Trophoblast cell (in vitro differentiated cells and primary cell): Measurements from ENCODE around the gene CLCN7.

Experiments
- DNase-seq, 2 donors: peaks; one replicate each; pipeline ENCODE4 v3.0.0-alpha.2; 2016
- H2AFZ ChIP-seq: 2 replicates; pipeline ENCODE4 v1.6.1; 2013; ENCODE audit warnings: low read length, moderate library complexity, mild to moderate bottlenecking; ENCODE audit not compliant: insufficient read depth, poor library complexity
- H2AK5ac ChIP-seq: 2 replicates; pipeline ENCODE4 v1.6.1; 2013; ENCODE audit warnings: mild to moderate bottlenecking, low read length
- H2BK120ac ChIP-seq: 2 replicates; pipeline ENCODE4 v1.6.1; 2013; ENCODE audit warnings: low read length, mild to moderate bottlenecking, moderate library complexity; ENCODE audit not compliant: insufficient read depth, poor library complexity
- H2BK12ac ChIP-seq: 2 replicates; pipeline ENCODE4 v1.6.1; 2013; ENCODE audit warnings: mild to moderate bottlenecking, low read length, moderate library complexity
- H2BK5ac ChIP-seq: 2 replicates; pipeline ENCODE4 v1.6.1; 2013; ENCODE audit warnings: low read length, low read depth, moderate library complexity, mild to moderate bottlenecking; ENCODE audit not compliant: poor library complexity
- H3K14ac ChIP-seq: 2 replicates; pipeline ENCODE4 v1.6.1; 2013; ENCODE audit warnings: mild to moderate bottlenecking, low read length
- H3K18ac ChIP-seq: 2 replicates; pipeline ENCODE4 v1.6.1; 2013; ENCODE audit warnings: mild to moderate bottlenecking, low read length
- H3K23ac ChIP-seq: 2 replicates; pipeline ENCODE4 v1.6.1; 2013; ENCODE audit warnings: low read length
- H3K27ac ChIP-seq: 2 replicates; pipeline ENCODE4 v1.5.1; 2013; ENCODE audit warnings: low read depth, mild to moderate bottlenecking, inconsistent platforms, low read length, moderate library complexity
- H3K27me3 ChIP-seq: 2 replicates; pipeline ENCODE4 v1.6.1; 2013; ENCODE audit warnings: inconsistent platforms, mild to moderate bottlenecking, low read length, moderate library complexity; ENCODE audit not compliant: insufficient read depth
- H3K36me3 ChIP-seq, 2 experiments: 1 replicate in 1 of 2; 2 replicates in 1 of 2; pipeline ENCODE4 v1.6.1; 2013; ENCODE audit warnings: low read length in 2 of 2, mild to moderate bottlenecking in 2 of 2, moderate library complexity in 1 of 2; ENCODE audit not compliant: insufficient read depth in 2 of 2, control insufficient read depth in 1 of 2
- H3K4ac ChIP-seq: 2 replicates; pipeline ENCODE4 v1.6.1; 2013; ENCODE audit warnings: low read depth, mild to moderate bottlenecking, low read length, moderate library complexity
- H3K4me1 ChIP-seq, 2 experiments: 1 replicate in 1 of 2; 2 replicates in 1 of 2; pipeline ENCODE4 v1.6.1; 2013; ENCODE audit warnings: low read length in 2 of 2, mild to moderate bottlenecking in 2 of 2, moderate library complexity in 1 of 2; ENCODE audit not compliant: insufficient read depth in 2 of 2, control insufficient read depth in 1 of 2
- H3K4me2 ChIP-seq: 2 replicates; pipeline ENCODE4 v1.6.1; 2013; ENCODE audit warnings: inconsistent platforms, mild to moderate bottlenecking, low read length, moderate library complexity
- H3K4me3 ChIP-seq: 2 replicates; pipeline ENCODE4 v1.5.1; 2013; ENCODE audit warnings: mild to moderate bottlenecking, low read depth, low read length, inconsistent platforms
- H3K79me1 ChIP-seq: one replicate; pipeline ENCODE4 v1.6.1; 2013; ENCODE audit warnings: low read length
- H3K79me2 ChIP-seq: 2 replicates; pipeline ENCODE4 v1.6.1; 2013; ENCODE audit warnings: low read length, mild to moderate bottlenecking; ENCODE audit not compliant: control insufficient read depth, insufficient read depth, poor library complexity
- H3K9ac ChIP-seq: 2 replicates; pipeline ENCODE4 v1.6.1; 2013; ENCODE audit warnings: mild to moderate bottlenecking, low read length
- H3K9me3 ChIP-seq: 2 replicates; pipeline ENCODE4 v1.6.1; 2013; ENCODE audit warnings: low read depth, mild to moderate bottlenecking, control low read depth, inconsistent platforms, low read length; ENCODE audit not compliant: insufficient read depth
- H4K12ac ChIP-seq: 2 replicates; pipeline ENCODE4 v1.6.1; 2013; ENCODE audit warnings: low read depth, mild to moderate bottlenecking, low read length, moderate library complexity
- H4K8ac ChIP-seq: 2 replicates; pipeline ENCODE4 v1.6.1; 2013; ENCODE audit warnings: low read depth, mild to moderate bottlenecking, low read length, moderate library complexity
- H4K91ac ChIP-seq: one replicate; pipeline ENCODE4 v1.6.1; 2013; ENCODE audit warnings: low read depth, mild to moderate bottlenecking, low read length, moderate library complexity
- WGBS: extraction: QIAGEN DNeasy Blood & Tissue Kit; methylation state at CpG from one replicate; pipeline ENCODE4 v1.1.7; 2013; ENCODE audit warnings: missing lambda C conversion rate; ENCODE audit not compliant: insufficient read length, insufficient coverage; ENCODE audit errors: extremely low coverage; 5-methylcytosine and 5-hydroxymethylcytosine counted together

Gene CLCN7

DNA sequence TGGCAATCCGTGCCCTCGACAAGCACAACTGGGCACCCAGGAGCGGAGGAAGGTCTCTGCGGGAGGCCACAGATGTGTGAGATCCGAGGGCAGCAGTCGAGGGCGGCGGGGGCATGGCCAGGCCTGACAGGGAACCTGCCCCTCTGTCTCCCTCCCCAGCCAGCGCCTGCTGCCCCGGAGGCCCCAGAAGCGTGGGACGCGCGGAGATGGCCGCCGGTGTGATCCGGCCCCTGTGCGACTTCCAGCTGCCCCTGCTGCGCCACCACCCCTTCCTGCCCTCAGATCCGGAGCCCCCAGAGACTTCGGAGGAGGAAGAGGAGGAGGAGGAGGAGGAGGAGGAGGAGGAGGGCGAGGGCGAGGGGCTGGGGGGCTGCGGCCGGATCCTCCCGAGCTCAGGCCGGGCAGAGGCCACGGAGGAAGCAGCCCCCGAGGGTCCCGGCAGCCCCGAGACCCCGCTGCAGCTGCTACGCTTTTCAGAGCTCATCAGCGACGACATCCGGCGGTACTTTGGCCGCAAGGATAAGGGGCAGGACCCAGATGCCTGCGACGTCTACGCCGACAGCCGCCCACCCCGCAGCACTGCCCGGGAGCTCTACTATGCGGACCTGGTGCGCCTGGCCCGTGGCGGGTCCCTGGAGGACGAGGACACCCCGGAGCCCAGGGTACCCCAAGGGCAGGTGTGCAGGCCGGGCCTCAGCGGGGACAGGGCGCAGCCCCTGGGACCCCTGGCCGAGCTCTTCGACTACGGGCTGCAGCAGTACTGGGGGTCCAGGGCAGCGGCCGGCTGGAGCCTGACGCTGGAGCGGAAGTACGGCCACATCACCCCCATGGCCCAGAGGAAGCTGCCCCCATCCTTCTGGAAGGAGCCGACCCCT lies 42.2 kb downstream of the CLCN7 start:
- no CpG with 5 or more reads among the region's 63 CpGs for WGBS
- no peaks in the 10 kb centered on the region for H3K36me3 ChIP-seq

DNA sequence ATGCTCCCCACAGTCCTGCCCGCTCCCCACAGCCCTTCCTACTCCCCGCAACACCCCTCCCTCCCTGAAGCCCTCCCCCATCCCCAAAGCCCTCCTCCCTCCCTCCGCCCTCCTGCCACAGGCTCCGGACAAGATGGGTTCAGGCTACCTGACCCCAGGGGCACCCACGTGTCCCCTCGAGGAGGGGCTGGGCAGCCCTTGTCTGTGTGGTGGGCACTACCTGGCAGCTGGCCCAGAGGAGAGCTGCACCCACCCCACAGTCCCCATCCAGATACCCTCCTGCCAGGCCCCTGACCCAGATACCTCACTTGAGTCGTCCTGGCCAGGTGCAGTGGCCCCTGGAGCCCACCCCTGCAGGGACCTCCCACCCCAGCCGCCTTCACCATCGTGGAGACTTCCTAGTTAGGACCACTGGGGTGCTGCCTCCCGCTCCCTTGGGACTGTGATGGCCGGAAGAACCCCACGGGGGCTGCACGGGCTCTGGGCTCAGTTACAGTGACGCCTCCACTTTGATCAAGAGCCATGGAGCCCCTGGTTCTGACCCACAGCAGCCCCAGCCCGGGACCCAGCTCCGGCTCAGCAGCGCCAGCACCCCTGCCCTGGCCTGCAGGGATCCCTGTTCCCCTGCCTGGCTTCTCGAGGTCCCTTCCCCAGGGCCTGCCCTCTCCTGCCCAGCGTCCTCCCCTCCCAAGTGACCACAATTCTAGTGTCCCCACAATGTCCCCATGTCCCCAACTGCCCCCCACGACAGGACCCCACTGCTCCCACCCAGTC lies 43.1 kb downstream of the CLCN7 start:
- Histone ChIP-seq H3K27me3 (no peaks in the 10 kb centered on the region), H4K91ac (no peak overlapping the region), H3K79me2 (no peaks in the 10 kb centered on the region), H3K4me1 (no peaks in the 10 kb centered on the region), H2AK5ac (no peak overlapping the region), H3K27ac (no peak overlapping the region), H3K14ac (no peak overlapping the region), H3K23ac (no peak overlapping the region), H3K4ac (no peak overlapping the region), H3K18ac (no peak overlapping the region), H4K8ac (no peak overlapping the region), H3K79me1 (no peaks in the 10 kb centered on the region), H4K12ac (no peak overlapping the region), H2AFZ (no peak overlapping the region), H2BK12ac (no peak overlapping the region), H2BK120ac (no peak overlapping the region), H3K9me3 (peaks cover 3% of the 10 kb centered on the region), H3K4me3 (no peak overlapping the region), H3K36me3 (no peaks in the 10 kb centered on the region), H2BK5ac (no peak overlapping the region), H3K4me2 (no peak overlapping the region), H3K9ac (no peak overlapping the region)
- no CpG with 5 or more reads among the region's 20 CpGs for WGBS
- no peak for DNase-seq

More for the DNA sequence above, 42.2 kb downstream of the CLCN7 start:
- no peak overlapping the region for H3K23ac ChIP-seq
- H3K4me2 ChIP-seq: no peak overlapping the region
- H4K91ac ChIP-seq: no peak overlapping the region
- no peaks in the 10 kb centered on the region for H3K4me1 ChIP-seq
- no peak overlapping the region for H2AK5ac ChIP-seq
- no peak overlapping the region for H3K9ac ChIP-seq
- H3K79me1 ChIP-seq: no peaks in the 10 kb centered on the region
- no peak overlapping the region for H3K27ac ChIP-seq
- no peak overlapping the region for H2BK12ac ChIP-seq
- H4K12ac ChIP-seq: no peak overlapping the region
- DNase-seq: no peak
- H3K4me3 ChIP-seq: peak overlapping the region; percentile 2
- no peak overlapping the region for H3K18ac ChIP-seq
- no peak overlapping the region for H3K4ac ChIP-seq
- H4K8ac ChIP-seq: no peak overlapping the region
- H2BK5ac ChIP-seq: no peak overlapping the region
- H2AFZ ChIP-seq: no peak overlapping the region
- no peak overlapping the region for H2BK120ac ChIP-seq
- no peaks in the 10 kb centered on the region for H3K27me3 ChIP-seq
- H3K79me2 ChIP-seq: no peaks in the 10 kb centered on the region
- H3K14ac ChIP-seq: no peak overlapping the region
- H3K9me3 ChIP-seq: peaks cover 4% of the 10 kb centered on the region

- Histone ChIP-seq H4K12ac (no peak within 1 kb of the TSS), H3K27me3 (no peaks in the 10 kb centered on the region), H2AK5ac (no peak within 1 kb of the TSS), H3K79me2 (no peaks in the 10 kb centered on the region), H3K27ac (no peak within 1 kb of the TSS), H3K14ac (no peak within 1 kb of the TSS), H3K18ac (no peak within 1 kb of the TSS), H3K4me3 (no peak within 1 kb of the TSS), H3K4ac (no peak within 1 kb of the TSS), H2AFZ (no peak within 1 kb of the TSS), H3K36me3 (no peaks in the 10 kb centered on the region), H2BK5ac (no peak within 1 kb of the TSS), H2BK12ac (no peak within 1 kb of the TSS), H2BK120ac (no peak within 1 kb of the TSS), H4K91ac (no peak within 1 kb of the TSS), H3K4me2 (no peak within 1 kb of the TSS), H3K79me1 (no peaks in the 10 kb centered on the region), H3K4me1 (no peaks in the 10 kb centered on the region), H4K8ac (no peak within 1 kb of the TSS), H3K9me3 (peaks cover 1% of the 10 kb centered on the region), H3K9ac (no peak within 1 kb of the TSS), H3K23ac (no peak within 1 kb of the TSS)
- no CpG with 5 or more reads among the region's 35 CpGs for WGBS
- no peak for DNase-seq
These were observed 43.9 kb downstream of the CLCN7 start, which contains the start of gene PERCC1 for GRCh38 chr16:1430759-1431496. PERCC1 (plus strand) TSS chr16:1431078; CDS start chr16:1432594, 1,516 bp downstream.

DNA sequence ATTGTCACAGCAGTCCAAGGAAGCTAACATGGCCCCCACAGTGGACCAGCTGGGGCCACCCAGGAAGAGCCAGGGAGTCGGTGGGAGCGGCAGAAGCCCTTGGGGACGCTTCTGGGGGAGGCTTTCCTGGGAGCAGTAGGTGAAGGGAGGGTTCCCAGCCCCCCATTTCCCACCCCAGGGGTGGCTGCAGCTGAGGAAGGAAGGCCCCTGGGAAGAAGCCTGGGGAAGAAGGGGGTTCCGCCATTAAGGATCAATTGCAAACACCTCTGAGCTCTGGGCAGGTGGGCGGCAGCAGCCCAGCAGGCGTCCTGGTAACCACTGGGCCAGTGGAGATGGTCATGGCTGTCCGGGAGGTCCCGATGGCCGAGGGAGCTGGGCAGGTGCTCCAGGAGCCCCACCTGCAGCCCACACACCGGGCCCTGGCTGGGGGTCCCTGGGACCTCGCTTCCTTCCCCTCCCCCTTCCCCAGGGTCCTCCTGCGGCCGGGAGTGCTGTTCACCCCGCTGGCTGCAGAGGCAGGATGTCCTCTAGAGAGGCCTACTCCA lies 44.5 kb downstream of the CLCN7 start:
- Histone ChIP-seq H3K4me2 (no peak overlapping the region), H3K23ac (no peak overlapping the region), H3K9ac (no peak overlapping the region), H2AFZ (no peak overlapping the region), H3K4me3 (no peak overlapping the region), H2AK5ac (no peak overlapping the region), H2BK120ac (no peak overlapping the region), H3K4ac (no peak overlapping the region), H4K12ac (no peak overlapping the region), H2BK5ac (no peak overlapping the region), H3K79me2 (no peaks in the 10 kb centered on the region), H3K36me3 (no peaks in the 10 kb centered on the region), H3K27ac (no peak overlapping the region), H3K9me3 (peaks cover 1% of the 10 kb centered on the region), H3K14ac (no peak overlapping the region), H3K18ac (no peak overlapping the region), H4K91ac (no peak overlapping the region), H2BK12ac (no peak overlapping the region), H3K79me1 (no peaks in the 10 kb centered on the region), H4K8ac (no peak overlapping the region), H3K4me1 (no peaks in the 10 kb centered on the region), H3K27me3 (no peaks in the 10 kb centered on the region)
- WGBS: no CpG with 5 or more reads among the region's 14 CpGs
- no peak for DNase-seq
